Measurements from ENCODE around the gene NOL9.

GRCh38 chr1:6572653-6573383 is 18.5 kb upstream of the NOL9 start:
- no peak for TF ChIP-seq CTCF (conservative IDR thresholded peaks at IDR 0.05 in 1 of 2, IDR thresholded peaks at IDR 0.05 in 1 of 2; ENCODE audit: extremely low read depth in 1 of 2, insufficient read depth in 1 of 2, low read depth in 1 of 2, low read length in 2 of 2)
- no peak for TF ChIP-seq EZH2 (IDR thresholded peaks at IDR 0.05; ENCODE audit: borderline replicate concordance, low read length)

Measured in mammary epithelial cell (primary cell).